Smooth muscle cell (in vitro differentiated cells): ENCODE data around the gene PPM1D. TPM values are rescaled to one million over a fixed set of nuclear protein-coding genes. Genes with fewer than 3 reads are reported as not detected.

ENCODE experiments used
- DNase-seq: peaks from one replicate; lab custom pipeline; 2025; ENCODE audit not compliant: unreplicated experiment; lab: John Stamatoyannopoulos, UW
- H2AFZ ChIP-seq: fragments of 200-600 bp; sonication (generic); 2 replicates; pipeline ENCODE4 v1.6.0; 2016; ENCODE audit warnings: antibody characterized with exemption, low read depth, mild to moderate bottlenecking
- H3F3A ChIP-seq: fragments of 200-600 bp; sonication (generic); 2 replicates; pipeline ENCODE4 v1.6.0; 2017; ENCODE audit warnings: antibody characterized with exemption, low read depth
- H3K27ac ChIP-seq: fragments of 200-600 bp; sonication (generic); 2 replicates; pipeline ENCODE4 v1.5.1; 2016; ENCODE audit warnings: low read depth, mild to moderate bottlenecking
- H3K27me3 ChIP-seq: fragments of 200-600 bp; sonication (generic); 2 replicates; pipeline ENCODE4 v1.6.1; 2016; ENCODE audit warnings: low read depth, mild to moderate bottlenecking
- H3K36me3 ChIP-seq: fragments of 200-600 bp; sonication (generic); 2 replicates; pipeline ENCODE4 v1.5.1; 2016; ENCODE audit warnings: low read depth
- H3K4me1 ChIP-seq: fragments of 200-600 bp; sonication (generic); 2 replicates; pipeline ENCODE4 v1.5.1; 2016; ENCODE audit warnings: low read depth
- H3K4me2 ChIP-seq: fragments of 200-600 bp; sonication (generic); 2 replicates; pipeline ENCODE4 v1.6.0; 2016; ENCODE audit warnings: mild to moderate bottlenecking
- H3K4me3 ChIP-seq: fragments of 200-600 bp; sonication (generic); 2 replicates; pipeline ENCODE4 v1.5.1; 2016; ENCODE audit warnings: mild to moderate bottlenecking
- H3K79me2 ChIP-seq: fragments of 200-600 bp; sonication (generic); 2 replicates; pipeline ENCODE4 v1.6.0; 2016; ENCODE audit warnings: low read depth, mild to moderate bottlenecking
- H3K9ac ChIP-seq: fragments of 200-600 bp; sonication (generic); 2 replicates; pipeline ENCODE4 v1.6.0; 2016; ENCODE audit warnings: low read depth
- H3K9me3 ChIP-seq: fragments of 200-600 bp; sonication (generic); replicated peaks from 2 replicates; pipeline ENCODE4 v1.5.1; 2016; ENCODE audit warnings: low read depth
- H4K20me1 ChIP-seq: fragments of 200-600 bp; sonication (generic); 2 replicates; pipeline ENCODE4 v1.6.0; 2016; ENCODE audit warnings: low read depth
- CTCF ChIP-seq: fragments of 200-600 bp; sonication (generic); IDR thresholded peaks from 2 replicates; pipeline ENCODE4 v1.5.1; 2017; ENCODE audit warnings: borderline replicate concordance, mild to moderate bottlenecking, antibody characterized with exemption; ENCODE audit not compliant: insufficient read depth, poor library complexity, severe bottlenecking
- WGBS: methylation state at CpG from one replicate; pipeline ENCODE4 v1.1.7; 2016; ENCODE audit warnings: low lambda C conversion rate; 5-methylcytosine and 5-hydroxymethylcytosine counted together
- polyA plus RNA-seq: library from polyadenylated mRNA; unstranded; fragments of >200 nt; fragmentation: Nextera tagmentation; extraction: Ambion mirVana; gene quantifications from 2 replicates; pipeline ENCODE4 v1.2.1, GENCODE V29; 2016
- total RNA-seq: library from RNA; depleted of rRNA; stranded (reverse); fragments of >200 nt; gene quantifications from 2 replicates; pipeline ENCODE4 v1.2.3, GENCODE V29; 2014

PPM1D gene
- total and polyA plus RNA-seq, 2 experiments from 2014 or later = 10.0 to 12.9 TPM

DNA sequence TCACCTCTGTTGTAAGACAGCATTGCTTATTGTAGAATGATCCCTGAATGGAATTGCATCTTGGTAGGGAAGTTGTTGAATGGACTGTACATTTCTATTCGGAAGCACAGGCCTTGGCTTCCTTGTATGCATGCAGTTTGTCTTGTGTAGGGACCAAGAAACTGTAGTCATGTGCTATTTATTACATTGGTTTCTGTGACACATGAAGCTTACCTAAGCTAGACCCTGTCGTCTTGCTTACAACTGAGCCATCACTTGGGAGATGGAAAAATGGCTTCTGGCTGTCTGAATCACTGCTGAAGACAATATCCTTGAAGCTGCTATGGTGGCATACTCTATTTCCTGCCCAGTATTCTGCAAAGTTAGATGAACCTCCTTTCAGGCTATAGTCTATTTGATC is 29.1 kb downstream of the PPM1D start:
- H3K4me2 ChIP-seq = no peak overlapping the region
- peaks cover 3% of the 10 kb centered on the region for H3K79me2 ChIP-seq
- no peak for TF ChIP-seq CTCF
- no peak overlapping the region for H3K27ac ChIP-seq
- no peak overlapping the region for H3K9ac ChIP-seq
- H3K27me3 ChIP-seq = no peaks in the 10 kb centered on the region
- H3F3A ChIP-seq = no peaks in the 10 kb centered on the region
- H2AFZ ChIP-seq = no peak overlapping the region
- no peak overlapping the region for H3K4me3 ChIP-seq
- H4K20me1 ChIP-seq = peaks cover 31% of the 10 kb centered on the region
- DNase-seq = no peak
- 94% methylated on average over 2 of the region's 2 CpGs for WGBS
- H3K9me3 ChIP-seq = no peaks in the 10 kb centered on the region
- H3K4me1 ChIP-seq = no peaks in the 10 kb centered on the region
- peaks cover 4% of the 10 kb centered on the region for H3K36me3 ChIP-seq

GRCh38 chr17:60630352-60630751 is 30.4 kb downstream of the PPM1D start:
- Histone ChIP-seq H3K27me3 (no peaks in the 10 kb centered on the region), H4K20me1 (peaks cover 37% of the 10 kb centered on the region), H3K36me3 (peaks cover under 1% of the 10 kb centered on the region), H3K4me1 (no peaks in the 10 kb centered on the region), H3K27ac (no peak overlapping the region), H3K79me2 (no peaks in the 10 kb centered on the region), H2AFZ (no peak overlapping the region), H3K9me3 (no peaks in the 10 kb centered on the region), H3K9ac (no peak overlapping the region), H3K4me3 (no peak overlapping the region), H3K4me2 (no peak overlapping the region), H3F3A (no peaks in the 10 kb centered on the region)
- TF ChIP-seq CTCF = no peak
- DNase-seq = no peak
- 91% methylated on average over 5 of the region's 5 CpGs for WGBS

- WGBS = 98% methylated on average over 6 of the region's 6 CpGs
- Histone ChIP-seq H3K9ac (no peak overlapping the region), H3K4me1 (no peaks in the 10 kb centered on the region), H3K27ac (no peak overlapping the region), H3F3A (no peaks in the 10 kb centered on the region), H2AFZ (no peak overlapping the region), H4K20me1 (peaks cover 42% of the 10 kb centered on the region), H3K9me3 (no peaks in the 10 kb centered on the region), H3K4me2 (no peak overlapping the region), H3K36me3 (no peaks in the 10 kb centered on the region), H3K27me3 (no peaks in the 10 kb centered on the region), H3K79me2 (no peaks in the 10 kb centered on the region), H3K4me3 (no peak overlapping the region)
- DNase-seq = no peak
- TF ChIP-seq CTCF = no peak
Measured at GRCh38 chr17:60631119-60631518, 31.1 kb downstream of the PPM1D start.

- Histone ChIP-seq H3K36me3 (no peaks in the 10 kb centered on the region), H3K4me3 (no peak overlapping the region), H3K4me2 (no peak overlapping the region), H3K79me2 (peaks cover 16% of the 10 kb centered on the region), H4K20me1 (peaks cover 72% of the 10 kb centered on the region), H3K27me3 (no peaks in the 10 kb centered on the region), H3K4me1 (no peaks in the 10 kb centered on the region), H3K9me3 (no peaks in the 10 kb centered on the region), H2AFZ (no peak overlapping the region), H3K27ac (no peak overlapping the region), H3K9ac (no peak overlapping the region), H3F3A (no peaks in the 10 kb centered on the region)
- DNase-seq = no peak
- TF ChIP-seq CTCF = no peak
- WGBS = 100% methylated on average over 2 of the region's 2 CpGs
Measured at GRCh38 chr17:60637683-60638082, 37.7 kb downstream of the PPM1D start.
